ENCODE measurements around the gene YPEL1.

DNA sequence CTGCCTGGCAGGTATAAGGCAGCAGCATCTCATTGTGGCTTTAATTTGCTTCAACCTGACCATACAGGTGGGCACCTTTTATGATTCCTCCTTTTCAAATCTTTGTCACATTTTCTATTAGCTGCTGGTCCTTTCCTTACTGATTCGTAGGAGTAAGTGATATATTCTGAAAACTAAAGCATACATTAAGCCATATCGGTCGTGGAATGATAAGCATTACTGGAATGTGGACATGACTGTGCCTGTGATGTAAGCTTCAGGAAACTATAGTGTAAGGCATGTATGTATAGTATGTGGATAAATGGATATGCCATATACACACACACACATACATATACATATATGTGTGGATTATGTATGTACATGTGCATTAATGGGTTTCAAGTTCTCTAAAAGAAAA is 20.8 kb downstream of the YPEL1 start:
- TF ChIP-seq POLR2AphosphoS5 (IDR thresholded peaks at IDR 0.05; ENCODE audit: borderline replicate concordance, low read depth, low read length), result no peak
- TF ChIP-seq EZH2 (IDR thresholded peaks at IDR 0.05), result no peak
- no peak for TF ChIP-seq FOXP2 (optimal IDR thresholded peaks at IDR 0.05; ENCODE audit: control extremely low read depth, extremely low read length, insufficient read depth)
